GM18526 (cell line): Measurements from ENCODE around the gene NUTF2.

Source experiments
- POLR2A ChIP-seq: IDR thresholded peaks from 3 replicates; pipeline ENCODE4 v1.6.1; 2011; ENCODE audit not compliant: insufficient read length; ENCODE audit errors: extremely low read depth

The NUTF2 gene

DNA sequence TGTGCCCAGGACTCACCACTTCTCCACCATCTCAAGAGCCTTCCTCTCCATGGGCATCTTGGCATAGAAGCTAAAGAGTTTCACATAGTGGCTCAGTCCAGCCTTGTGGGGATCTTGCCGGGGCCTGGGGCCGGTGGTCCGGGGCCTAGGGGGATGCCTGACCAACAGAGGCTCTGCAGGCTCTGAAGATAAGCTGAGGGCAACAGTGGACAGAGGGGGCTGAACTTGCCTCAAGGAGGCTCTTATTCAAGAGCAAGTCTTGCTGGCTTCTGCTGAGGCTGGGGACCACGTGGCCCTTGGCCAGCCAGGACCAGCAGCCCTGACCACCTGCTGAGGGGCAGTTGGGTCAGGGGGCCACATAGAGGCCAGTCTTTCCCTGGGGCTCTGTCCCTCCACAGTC is 18.1 kb upstream of the NUTF2 start:
- TF ChIP-seq POLR2A, result no peak

DNA sequence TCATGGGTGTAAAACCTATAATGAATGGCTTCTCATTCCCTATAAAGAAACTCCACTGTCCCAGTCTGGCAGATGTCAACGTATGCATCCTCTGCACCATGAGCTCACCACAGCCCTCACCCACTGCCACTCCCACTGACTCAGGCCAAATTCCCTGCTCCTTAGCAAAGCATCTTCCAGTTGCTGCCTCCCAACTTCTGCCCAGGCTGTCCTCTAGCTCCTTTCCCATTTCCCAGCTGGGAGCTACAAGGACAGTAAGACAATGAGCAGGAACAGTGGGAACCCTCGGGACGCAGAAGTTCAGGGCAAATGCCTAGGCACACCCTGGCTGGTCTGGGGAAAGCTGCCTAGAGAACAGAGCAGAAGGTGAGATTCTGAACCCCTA is 13.7 kb upstream of the NUTF2 start:
- TF ChIP-seq POLR2A, result no peak

DNA sequence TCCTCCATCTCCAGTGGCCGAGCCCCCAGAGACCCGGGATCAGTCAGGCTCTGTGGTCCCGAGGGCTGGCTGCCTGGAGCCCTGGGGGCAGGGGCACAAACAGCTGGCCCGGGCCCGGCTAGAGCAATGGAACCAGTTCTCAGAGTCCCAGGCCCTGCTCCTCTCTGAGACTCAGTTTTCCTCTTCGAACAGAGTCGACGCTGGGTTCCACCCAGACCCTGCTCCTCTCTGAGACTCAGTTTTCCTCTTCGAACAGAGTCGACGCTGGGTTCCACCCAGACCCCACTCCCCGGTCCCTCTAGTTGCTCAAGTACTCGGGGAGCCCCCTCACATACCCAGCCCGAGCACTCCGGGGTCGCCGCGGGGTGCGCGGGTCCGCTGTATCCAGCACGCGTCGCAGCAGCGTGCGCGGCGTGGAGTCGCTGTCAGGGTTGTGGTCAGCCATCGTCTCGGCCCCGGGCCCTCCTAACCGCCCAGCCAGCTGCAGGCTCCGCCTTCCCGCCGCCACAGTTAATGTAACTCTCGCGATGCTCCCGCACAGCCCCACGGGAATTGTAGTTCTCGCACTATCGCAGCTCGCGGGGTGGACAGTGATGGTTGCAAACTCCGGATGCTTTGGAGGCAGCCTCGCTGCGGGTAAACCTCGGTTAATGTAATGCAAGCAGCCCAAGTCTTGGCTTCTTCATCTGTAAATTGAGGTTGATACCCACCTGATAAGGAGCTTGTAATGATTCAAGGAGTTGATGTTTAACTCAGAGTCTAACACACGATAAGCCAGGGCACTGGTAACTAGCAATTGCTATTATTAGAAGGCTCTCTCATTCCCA is 13.1 kb upstream of the NUTF2 start:
- TF ChIP-seq POLR2A, result peak; percentile 90

DNA sequence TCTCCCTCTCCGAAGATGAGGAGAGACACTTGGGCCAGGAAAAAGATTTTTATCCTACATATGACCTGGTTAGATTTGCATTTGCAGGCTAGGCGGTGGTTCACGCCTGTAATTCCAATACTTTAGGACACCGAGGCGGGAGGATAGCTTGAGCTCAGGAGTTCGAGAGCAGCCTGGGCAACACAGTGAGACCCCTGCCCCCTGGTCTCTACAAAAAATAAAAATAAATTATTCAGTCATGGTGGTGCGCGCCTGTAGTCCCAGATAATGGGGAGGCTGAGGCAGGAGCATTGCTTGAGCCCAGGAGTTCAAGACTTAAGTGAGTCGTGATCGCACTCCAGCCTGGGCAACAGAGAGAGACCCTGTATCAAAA is 12.5 kb upstream of the NUTF2 start:
- TF ChIP-seq POLR2A, result no peak

DNA sequence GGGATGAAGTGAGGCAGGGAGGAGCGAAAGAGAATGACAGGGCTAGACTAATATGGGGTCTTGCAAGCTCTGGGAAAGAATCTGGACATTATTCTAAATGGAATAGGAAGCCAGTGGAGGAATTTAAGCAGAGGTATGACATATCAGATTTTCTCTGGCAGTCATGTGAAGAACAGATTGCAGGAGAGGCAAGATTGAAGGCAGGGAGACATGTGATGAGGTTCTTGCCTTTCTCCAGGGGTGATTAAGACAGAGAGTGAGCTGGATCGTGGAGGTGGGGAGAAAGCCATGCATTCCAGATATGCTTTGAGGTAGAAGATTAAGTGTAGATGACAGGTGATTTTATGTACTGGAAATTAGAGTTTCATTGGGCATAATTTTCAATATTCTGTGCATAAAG is 8.9 kb upstream of the NUTF2 start:
- TF ChIP-seq POLR2A, result no peak

DNA sequence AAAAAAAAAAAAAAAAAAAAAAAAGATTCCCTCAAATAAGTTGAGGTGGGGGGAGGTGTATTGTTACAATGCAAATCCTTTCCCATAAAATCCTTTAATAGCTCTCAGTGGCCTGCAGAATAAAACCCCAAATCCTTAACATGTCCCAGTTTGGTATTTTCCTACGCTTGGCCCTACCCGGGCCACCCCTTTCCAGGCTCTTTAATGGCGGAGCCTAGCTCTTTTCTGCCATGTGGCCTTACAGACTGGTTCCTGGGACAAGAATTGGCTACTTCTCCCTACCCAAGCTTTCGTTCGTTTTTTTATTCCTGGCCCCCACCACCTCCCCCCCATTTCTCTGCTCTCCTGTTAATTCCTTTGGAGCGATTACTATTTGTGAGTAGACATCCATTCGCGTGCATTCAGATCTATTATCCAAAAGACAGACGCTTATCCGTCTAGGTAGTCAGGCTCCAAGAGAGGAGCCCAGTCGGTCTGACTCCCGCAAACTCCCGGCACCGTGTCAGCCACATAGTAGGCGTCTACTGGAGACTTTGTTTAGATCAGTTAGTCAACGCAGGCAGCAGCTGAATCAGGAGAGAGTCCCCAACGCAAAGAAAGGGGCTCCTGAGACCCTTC is 5.4 kb upstream of the NUTF2 start:
- no peak for TF ChIP-seq POLR2A

DNA sequence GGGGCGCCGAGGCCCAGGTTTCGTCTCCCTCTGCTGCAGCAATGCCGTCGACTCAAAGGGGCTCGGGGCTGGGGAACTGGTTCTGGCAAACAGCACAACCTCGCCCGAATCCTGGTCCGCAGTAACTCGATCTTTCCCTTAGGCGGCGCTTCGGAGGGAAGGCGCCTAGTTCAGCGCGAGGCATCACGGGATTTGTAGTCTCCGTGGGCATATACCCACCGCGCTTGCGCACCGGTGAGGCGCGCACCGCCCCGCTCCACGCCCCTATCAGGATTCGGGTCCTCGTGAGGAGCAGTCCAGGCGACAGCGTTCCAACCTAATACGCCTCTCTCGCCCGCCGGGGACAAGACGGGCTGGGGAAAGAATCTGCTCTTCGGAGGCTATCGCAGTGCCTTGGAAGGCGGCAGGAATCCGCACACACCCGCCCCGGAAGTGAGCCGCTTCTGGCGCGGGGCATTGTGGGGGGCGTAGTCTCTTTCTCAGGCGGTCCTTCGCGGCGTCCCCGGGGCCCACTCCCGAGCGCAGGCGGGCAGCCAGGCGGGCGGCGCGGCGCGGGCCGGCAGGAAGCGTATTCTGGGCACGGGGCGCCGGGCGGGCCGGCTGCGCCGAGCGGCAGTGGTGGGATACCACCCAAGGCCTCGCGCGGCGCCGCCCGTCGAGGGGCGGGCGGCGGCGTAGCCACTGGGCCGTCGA is 4.8 kb upstream of the NUTF2 start, which contains the start of gene THAP11:
Gene THAP11 (plus strand): TSS at position 505 of the 693 bp plus-strand sequence. CDS start 235 bp downstream, outside the sequence.
- TF ChIP-seq POLR2A, result peak; percentile 15

DNA sequence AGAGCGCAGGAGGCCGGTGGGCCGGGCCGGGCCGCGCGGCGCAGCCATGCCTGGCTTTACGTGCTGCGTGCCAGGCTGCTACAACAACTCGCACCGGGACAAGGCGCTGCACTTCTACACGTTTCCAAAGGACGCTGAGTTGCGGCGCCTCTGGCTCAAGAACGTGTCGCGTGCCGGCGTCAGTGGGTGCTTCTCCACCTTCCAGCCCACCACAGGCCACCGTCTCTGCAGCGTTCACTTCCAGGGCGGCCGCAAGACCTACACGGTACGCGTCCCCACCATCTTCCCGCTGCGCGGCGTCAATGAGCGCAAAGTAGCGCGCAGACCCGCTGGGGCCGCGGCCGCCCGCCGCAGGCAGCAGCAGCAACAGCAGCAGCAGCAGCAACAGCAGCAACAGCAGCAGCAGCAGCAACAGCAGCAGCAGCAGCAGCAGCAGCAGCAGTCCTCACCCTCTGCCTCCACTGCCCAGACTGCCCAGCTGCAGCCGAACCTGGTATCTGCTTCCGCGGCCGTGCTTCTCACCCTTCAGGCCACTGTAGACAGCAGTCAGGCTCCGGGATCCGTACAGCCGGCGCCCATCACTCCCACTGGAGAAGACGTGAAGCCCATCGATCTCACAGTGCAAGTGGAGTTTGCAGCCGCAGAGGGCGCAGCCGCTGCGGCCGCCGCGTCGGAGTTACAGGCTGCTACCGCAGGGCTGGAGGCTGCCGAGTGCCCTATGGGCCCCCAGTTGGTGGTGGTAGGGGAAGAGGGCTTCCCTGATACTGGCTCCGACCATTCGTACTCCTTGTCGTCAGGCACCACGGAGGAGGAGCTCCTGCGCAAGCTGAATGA is 4.0 kb upstream of the NUTF2 start:
- TF ChIP-seq POLR2A, result no peak

DNA sequence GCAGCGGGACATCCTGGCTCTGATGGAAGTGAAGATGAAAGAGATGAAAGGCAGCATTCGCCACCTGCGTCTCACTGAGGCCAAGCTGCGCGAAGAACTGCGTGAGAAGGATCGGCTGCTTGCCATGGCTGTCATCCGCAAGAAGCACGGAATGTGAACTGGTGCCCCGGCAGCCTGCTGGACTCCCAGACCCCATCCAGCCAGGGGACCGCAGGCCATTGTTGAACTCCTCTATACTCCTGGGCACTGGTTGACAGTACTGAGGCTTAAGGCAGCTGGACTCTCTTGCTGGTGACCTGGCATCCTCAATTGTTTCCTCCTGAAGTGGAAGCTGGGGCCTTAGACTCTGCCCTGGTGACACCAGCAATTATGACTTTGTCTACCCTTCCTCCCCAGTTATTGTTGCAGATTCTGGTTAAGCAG is 3.4 kb upstream of the NUTF2 start:
- no peak for TF ChIP-seq POLR2A

DNA sequence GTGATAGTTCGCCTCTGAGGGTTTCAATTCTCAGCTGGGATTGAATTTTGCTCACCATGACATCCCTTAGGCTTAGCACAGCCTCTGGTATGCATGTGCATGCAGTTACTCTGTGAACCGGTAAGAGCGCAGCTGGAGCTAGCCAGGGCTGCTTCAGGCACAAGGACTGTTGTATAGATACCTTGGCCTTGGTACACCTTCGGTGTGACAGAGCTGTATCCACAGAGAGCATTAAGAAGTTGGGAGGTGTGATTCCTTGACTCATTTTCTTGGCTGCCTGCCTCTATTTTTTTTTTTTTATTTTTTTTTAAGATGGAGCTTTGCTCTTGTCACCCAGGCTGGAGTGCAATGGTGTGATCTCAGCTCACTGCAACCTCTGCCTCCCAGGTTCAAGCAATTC is 2.2 kb upstream of the NUTF2 start:
- no peak for TF ChIP-seq POLR2A

DNA sequence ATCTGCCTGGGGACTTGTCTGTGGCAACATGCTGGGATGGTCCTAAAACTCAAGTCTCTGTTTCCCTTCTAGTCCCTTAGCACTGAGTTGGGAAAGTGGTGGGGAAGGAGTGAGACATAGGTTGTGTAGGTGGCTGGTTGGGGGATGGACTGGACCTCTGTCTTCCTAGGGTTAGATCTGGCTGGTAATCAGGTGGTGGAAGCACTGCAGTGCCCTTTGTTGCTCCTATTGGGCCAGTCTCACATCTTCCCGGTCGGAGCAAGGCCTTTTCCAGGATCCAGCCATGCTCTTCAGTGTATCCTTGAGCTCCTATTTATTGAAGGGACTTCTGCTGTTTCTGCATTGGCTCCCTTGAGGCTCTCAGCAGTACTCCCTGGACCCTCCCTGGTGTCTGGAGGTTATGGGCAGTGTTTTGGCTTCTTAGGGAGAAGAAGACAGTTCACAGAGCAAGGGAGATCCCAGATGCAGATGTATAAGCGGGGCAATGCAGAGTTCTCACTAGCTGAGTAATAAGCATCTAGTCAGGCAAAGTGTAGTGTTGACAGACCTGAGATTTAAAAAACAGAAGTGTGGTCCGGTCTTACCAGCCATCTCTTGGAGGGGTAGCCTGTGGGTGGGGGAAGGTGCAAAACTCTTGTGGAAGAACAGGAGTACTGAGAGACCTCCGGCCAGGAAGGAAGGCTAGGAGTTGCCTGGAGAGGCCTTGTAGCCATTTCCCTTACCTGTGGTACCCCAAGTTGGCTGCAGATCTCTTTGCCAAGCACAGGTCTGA is 1.3 kb upstream of the NUTF2 start:
- no peak for TF ChIP-seq POLR2A

DNA sequence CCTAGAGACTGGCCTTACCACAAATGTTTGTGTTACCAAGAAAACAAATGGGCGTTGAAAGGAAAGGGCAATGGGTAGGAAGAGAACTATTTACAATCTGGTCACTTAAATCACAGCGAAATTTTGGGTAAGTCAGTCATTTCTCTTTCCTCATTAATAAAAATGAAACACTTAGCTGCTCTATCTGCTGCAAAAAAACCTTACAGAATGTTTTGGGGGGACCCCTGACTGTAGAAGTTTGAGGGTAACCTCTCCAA is 742 bp upstream of the NUTF2 start:
- no peak for TF ChIP-seq POLR2A

DNA sequence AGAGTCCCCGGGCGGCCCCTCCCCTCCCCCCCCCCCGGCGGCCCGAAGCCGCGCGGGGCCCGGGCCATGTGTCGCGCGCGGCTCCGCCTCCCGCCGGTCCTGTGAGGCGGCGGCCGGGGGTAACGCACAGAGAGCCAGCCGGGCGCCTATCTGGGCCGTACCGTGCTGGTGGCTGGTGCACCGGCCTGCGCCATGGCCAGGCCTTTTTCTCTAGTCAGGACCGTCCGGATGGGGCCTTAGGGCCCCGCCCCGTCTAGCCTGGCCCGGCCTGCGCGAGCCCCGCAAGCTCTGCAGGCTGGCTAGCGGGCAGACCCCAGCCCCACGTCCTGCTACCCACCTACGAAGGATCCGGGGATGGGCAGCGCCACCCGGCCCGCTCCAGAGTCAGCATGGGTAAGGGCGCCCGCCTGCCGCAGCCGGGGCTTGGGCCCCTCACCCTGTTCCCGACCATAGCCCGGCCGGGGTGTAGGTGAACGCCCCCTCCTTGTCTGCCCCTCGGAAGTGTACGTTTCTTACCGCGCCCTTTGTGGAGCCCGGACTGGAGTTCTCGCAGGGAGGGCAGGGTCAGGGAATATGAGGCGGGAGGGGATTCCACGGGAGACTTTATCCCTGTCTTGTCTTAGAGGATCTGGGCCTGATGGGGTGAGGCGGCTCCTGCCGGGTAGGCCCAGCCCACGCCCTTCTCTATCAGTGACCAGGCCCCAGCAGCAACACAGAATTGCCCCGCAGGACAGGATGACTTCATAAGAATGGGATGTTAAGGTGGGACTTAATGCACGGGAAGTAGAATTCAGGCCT is 530 bp downstream of the NUTF2 start, which contains the start of gene CENPT:
Gene CENPT (minus strand): TSS at position 630 of the 798 bp plus-strand sequence. CDS start 13,834 bp downstream, outside the sequence.
- no peak for TF ChIP-seq POLR2A

DNA sequence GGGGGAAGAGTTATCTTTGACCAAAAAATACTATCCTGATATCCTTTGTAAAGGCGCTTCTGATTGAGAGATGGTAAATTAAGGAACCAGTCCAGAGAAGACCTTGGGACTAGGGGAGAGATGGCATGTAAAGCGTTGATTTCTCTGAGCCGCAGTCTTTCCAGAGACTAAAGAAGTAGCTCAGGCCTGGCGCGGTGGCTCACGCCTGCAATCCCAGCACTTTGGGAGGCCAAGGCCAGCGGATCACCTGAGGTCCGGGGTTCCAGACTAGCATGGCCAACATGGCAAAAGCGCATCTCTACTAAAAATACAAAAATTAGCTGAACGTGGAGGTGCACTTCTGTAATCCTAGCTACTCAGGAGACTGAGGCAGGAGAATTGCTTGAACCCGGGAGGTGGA is 1.4 kb downstream of the NUTF2 start:
- no peak for TF ChIP-seq POLR2A

DNA sequence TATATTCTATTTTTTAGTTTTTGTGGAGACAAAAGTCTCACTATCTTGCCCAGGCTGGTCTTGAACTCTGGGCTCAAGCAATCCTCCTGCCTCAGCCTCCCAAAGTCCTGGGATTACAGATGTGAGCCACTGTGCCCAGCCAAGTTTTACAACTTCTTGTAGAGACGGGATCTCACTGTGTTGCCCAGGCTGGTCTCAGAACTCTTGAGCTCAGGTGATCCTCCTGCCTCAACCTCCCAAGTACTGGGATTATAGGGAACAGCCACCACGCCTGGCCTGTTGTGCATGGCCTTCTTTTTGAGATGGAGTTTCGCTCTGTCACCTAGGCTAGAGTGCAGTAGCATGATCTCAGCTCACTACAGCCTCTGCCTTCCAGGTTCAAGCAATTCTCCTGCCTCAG is 6.9 kb downstream of the NUTF2 start:
- no peak for TF ChIP-seq POLR2A
